ENCODE results near the gene VRTN.

DNA sequence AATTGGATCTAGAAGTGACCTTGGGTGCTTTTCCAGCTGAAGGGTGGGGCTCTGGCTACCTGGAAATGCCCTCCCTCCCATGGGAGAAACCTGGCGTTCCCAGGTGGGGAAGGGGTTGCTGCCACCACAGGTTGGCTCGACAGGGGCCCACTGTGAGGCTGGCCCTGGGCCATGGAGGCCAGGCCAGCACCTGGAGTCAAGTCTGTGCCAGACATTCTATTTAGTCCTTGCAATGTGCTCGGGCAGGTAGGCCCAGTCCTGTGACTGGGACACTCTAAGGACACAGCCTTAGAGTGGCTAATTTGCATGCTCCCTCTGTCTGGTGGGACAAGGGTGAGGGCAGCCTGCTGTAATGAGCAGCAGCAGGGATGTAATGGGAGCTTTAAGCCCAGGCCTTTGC lies 11.9 kb downstream of the VRTN start:
- no peak for TF ChIP-seq SUZ12 (IDR thresholded peaks at IDR 0.05)
- no peak for TF ChIP-seq SP1 (IDR thresholded peaks at IDR 0.05)
- no peak for TF ChIP-seq FOXK2 (IDR thresholded peaks at IDR 0.05)
- TF ChIP-seq ARNT (IDR thresholded peaks at IDR 0.05): no peak
- no peak for TF ChIP-seq FOXM1 (IDR thresholded peaks at IDR 0.05; ENCODE audit: borderline replicate concordance)
- no peak for TF ChIP-seq ELF4 (IDR thresholded peaks at IDR 0.05)
- no peak for TF ChIP-seq TARDBP (IDR thresholded peaks at IDR 0.05)
- no peak for TF ChIP-seq FOXA1 (IDR thresholded peaks at IDR 0.05)
- TF ChIP-seq BHLHE40 (IDR thresholded peaks at IDR 0.05; ENCODE audit: borderline replicate concordance): no peak
- no peak for TF ChIP-seq HDGF (IDR thresholded peaks at IDR 0.05; ENCODE audit: borderline replicate concordance)
- TF ChIP-seq CTBP1 (IDR thresholded peaks at IDR 0.05; ENCODE audit: borderline replicate concordance): no peak
- no peak for TF ChIP-seq PKNOX1 (IDR thresholded peaks at IDR 0.05)

All from HEK293T (cell line).